Measurements from ENCODE around the gene CACNA2D2. TPM values are rescaled to one million over a fixed set of nuclear protein-coding genes. Genes with fewer than 3 reads are reported as not detected.
A peak's percentile ranks its signal among the peaks of the same experiment; 100 is the strongest.

The CACNA2D2 gene
- total RNA-seq, 1 experiment from 2014 or later = 27.7 TPM

DNA sequence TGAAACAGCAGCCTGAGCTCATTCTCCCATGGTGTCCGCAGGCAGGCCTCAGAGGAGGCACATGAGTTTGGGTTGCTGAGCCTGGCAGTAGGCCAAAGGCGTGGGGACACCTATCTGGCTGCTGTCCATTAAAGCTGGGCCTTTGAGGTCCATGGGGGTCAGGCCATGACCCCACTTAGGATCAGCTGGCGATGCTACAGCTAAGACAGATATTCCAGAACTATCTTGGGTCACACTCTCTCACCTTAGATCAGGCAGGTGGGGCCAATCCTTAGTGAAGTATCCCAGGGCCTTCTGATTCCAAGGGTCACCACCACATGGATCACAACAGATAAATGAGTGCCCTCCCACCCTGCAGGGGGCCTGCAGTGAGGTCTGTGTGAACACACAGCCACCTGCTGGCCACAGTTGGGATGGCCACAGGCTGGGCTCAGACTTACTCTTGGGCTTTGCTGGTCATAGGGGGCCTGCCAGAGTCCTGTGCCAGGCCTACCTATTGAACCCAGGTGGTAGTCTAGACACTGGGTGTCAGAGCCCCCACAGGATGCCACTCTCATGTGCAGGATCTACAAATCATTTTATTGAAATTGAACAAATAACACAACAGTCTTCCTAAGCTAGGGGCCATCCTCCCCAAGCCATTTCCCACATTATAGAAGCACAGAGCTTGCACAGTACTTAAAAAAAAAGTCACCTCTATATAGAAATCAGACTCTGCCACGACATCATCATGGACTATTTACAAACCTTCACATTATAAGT, 178.9 kb downstream of the CACNA2D2 start:
- H3K14ac ChIP-seq (ENCODE audit: insufficient read depth, low read length) = no peak overlapping the region
- no peak overlapping the region for H4K8ac ChIP-seq (replicated peaks; ENCODE audit: insufficient read length, low read depth, low read length)
- no peak overlapping the region for H3K9ac ChIP-seq (ENCODE audit: extremely low read depth, insufficient read length, low read length)
- H3K23me2 ChIP-seq (ENCODE audit: insufficient read length, low read depth, low read length, poor library complexity, severe bottlenecking) = peaks cover 24% of the 10 kb centered on the region
- H3K36me3 Mint-ChIP-seq (ENCODE audit: insufficient read depth in 1 of 3, low read depth in 3 of 3) = peaks cover 18 to 34% (median 19%) of the 10 kb centered on the region in 3 experiments
- no peak overlapping the region for H3K23ac ChIP-seq (ENCODE audit: insufficient read length, low read depth, low read length)
- TF ChIP-seq, protein P1, sequence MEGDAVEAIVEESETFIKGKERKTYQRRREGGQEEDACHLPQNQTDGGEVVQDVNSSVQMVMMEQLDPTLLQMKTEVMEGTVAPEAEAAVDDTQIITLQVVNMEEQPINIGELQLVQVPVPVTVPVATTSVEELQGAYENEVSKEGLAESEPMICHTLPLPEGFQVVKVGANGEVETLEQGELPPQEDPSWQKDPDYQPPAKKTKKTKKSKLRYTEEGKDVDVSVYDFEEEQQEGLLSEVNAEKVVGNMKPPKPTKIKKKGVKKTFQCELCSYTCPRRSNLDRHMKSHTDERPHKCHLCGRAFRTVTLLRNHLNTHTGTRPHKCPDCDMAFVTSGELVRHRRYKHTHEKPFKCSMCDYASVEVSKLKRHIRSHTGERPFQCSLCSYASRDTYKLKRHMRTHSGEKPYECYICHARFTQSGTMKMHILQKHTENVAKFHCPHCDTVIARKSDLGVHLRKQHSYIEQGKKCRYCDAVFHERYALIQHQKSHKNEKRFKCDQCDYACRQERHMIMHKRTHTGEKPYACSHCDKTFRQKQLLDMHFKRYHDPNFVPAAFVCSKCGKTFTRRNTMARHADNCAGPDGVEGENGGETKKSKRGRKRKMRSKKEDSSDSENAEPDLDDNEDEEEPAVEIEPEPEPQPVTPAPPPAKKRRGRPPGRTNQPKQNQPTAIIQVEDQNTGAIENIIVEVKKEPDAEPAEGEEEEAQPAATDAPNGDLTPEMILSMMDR (conservative IDR thresholded peaks at IDR 0.05) = peak; percentile 89
- H2AK5ac ChIP-seq (ENCODE audit: insufficient read length, low read length) = no peak overlapping the region
- H3K9me3 ChIP-seq (ENCODE audit: control insufficient read depth, low read depth, low read length) = no peaks in the 10 kb centered on the region
- H2BK12ac ChIP-seq (ENCODE audit: insufficient read length, low read depth, low read length) = no peak overlapping the region
- H4K5ac ChIP-seq (ENCODE audit: insufficient read length, low read depth, low read length) = no peak overlapping the region
- no peak overlapping the region for H3K4ac ChIP-seq (ENCODE audit: low read depth, low read length)
- peak; percentile 90 for DNase-seq
- no CpG with 5 or more reads among the region's 4 CpGs for WGBS (ENCODE audit: extremely low coverage, insufficient read length, low lambda C conversion rate)
- peaks cover 10% of the 10 kb centered on the region; the same call in 1 of the 2 replicates for H3K79me2 ChIP-seq (ENCODE audit: insufficient read depth, low read length)
- no peak overlapping the region for H4K91ac ChIP-seq (ENCODE audit: insufficient read length, low read depth, low read length)
- no peak overlapping the region for H3K56ac ChIP-seq (ENCODE audit: insufficient read length, low read depth, low read length)
- no peak overlapping the region for H3K4me2 ChIP-seq (ENCODE audit: insufficient read depth, insufficient read length, low read length)
- no peak overlapping the region for H3T11ph ChIP-seq (ENCODE audit: low read length)
- peak overlapping the region; percentile 30 to 54; a peak in 4 of 5 replicates for H3K4me3 Mint-ChIP-seq
- no peaks in the 10 kb centered on the region for H3K9me3 Mint-ChIP-seq
- H2BK20ac ChIP-seq (ENCODE audit: low read depth, low read length, poor library complexity, severe bottlenecking) = no peak overlapping the region
- peaks cover 6% of the 10 kb centered on the region; the same call in 1 of the 2 replicates for H3K4me1 ChIP-seq (ENCODE audit: insufficient read depth, low read length)
- H3K4me1 Mint-ChIP-seq = peaks cover 23 to 41% of the 10 kb centered on the region in 2 experiments
- H3K27me3 Mint-ChIP-seq (ENCODE audit: low read depth) = no peaks in the 10 kb centered on the region; the same call in 1 of the 2 replicates
- H3K27ac ChIP-seq (ENCODE audit: insufficient read length, low read depth, low read length) = no peak overlapping the region
- no peak overlapping the region for H3K18ac ChIP-seq (ENCODE audit: insufficient read length, low read depth, low read length)
- no peak overlapping the region for H2BK120ac ChIP-seq (ENCODE audit: low read depth, low read length, poor library complexity, severe bottlenecking)
- no peak overlapping the region for H2AFZ ChIP-seq (ENCODE audit: low read length)
- H4K20me1 ChIP-seq (ENCODE audit: control insufficient read depth, insufficient read depth, insufficient read length) = no peaks in the 10 kb centered on the region
- H3K79me1 ChIP-seq (ENCODE audit: insufficient read depth, low read depth, low read length, poor library complexity, severe bottlenecking) = peaks cover 6% of the 10 kb centered on the region
- H3K27me3 ChIP-seq (ENCODE audit: insufficient read depth, low read length) = no peaks in the 10 kb centered on the region
- H2BK15ac ChIP-seq (ENCODE audit: low read depth, low read length) = no peak overlapping the region
- H3K27ac Mint-ChIP-seq = 0 out of 7 replicates have a peak overlapping the region, but pooled peaks of 1 of the 3 experiments have one; percentile 28
- no peak overlapping the region for H2BK5ac ChIP-seq (ENCODE audit: insufficient read length, low read length)
